GM06990 (cell line): ENCODE measurements around the gene CRPPA.

ENCODE experiments used
- DNase-seq: peaks from one replicate; pipeline ENCODE4 v3.0.0-alpha.2; 2011; ENCODE audit not compliant: insufficient read length; ENCODE audit errors: extremely low read depth
- H3K27me3 ChIP-seq: replicated peaks from 2 replicates; pipeline ENCODE4 v1.6.0; 2011; ENCODE audit warnings: low read length; ENCODE audit not compliant: control insufficient read depth, insufficient read depth
- H3K36me3 ChIP-seq: 2 replicates; pipeline ENCODE4 v1.5.1; 2011; ENCODE audit warnings: low read length; ENCODE audit not compliant: control insufficient read depth, insufficient read depth
- H3K4me3 ChIP-seq: replicated peaks from 2 replicates; pipeline ENCODE4 v1.5.1; 2011; ENCODE audit warnings: low read depth, mild to moderate bottlenecking, control low read depth, low read length
- CTCF ChIP-seq: IDR thresholded peaks from 2 replicates; pipeline ENCODE4 v1.5.1; 2011; ENCODE audit warnings: low read length, control low read depth, mild to moderate bottlenecking, inconsistent platforms; ENCODE audit not compliant: insufficient read depth, poor library complexity, severe bottlenecking

The CRPPA gene

GRCh38 chr7:16399265-16399831, 22.0 kb downstream of the CRPPA start:
- no peak for TF ChIP-seq CTCF
- no peak for DNase-seq
- Histone ChIP-seq H3K27me3 (no peaks in the 10 kb centered on the region), H3K36me3 (no peaks in the 10 kb centered on the region), H3K4me3 (no peak overlapping the region)

GRCh38 chr7:16398146-16399017, 23.0 kb downstream of the CRPPA start:
- no peaks in the 10 kb centered on the region for H3K27me3 ChIP-seq
- no peak for TF ChIP-seq CTCF
- no peak for DNase-seq
- H3K36me3 ChIP-seq: no peaks in the 10 kb centered on the region
- H3K4me3 ChIP-seq: no peak overlapping the region

- no peaks in the 10 kb centered on the region for H3K27me3 ChIP-seq
- H3K36me3 ChIP-seq: no peaks in the 10 kb centered on the region
- no peak for DNase-seq
- no peak for TF ChIP-seq CTCF
- H3K4me3 ChIP-seq: no peak overlapping the region
Measured at GRCh38 chr7:16397501-16398145, 23.7 kb downstream of the CRPPA start.

GRCh38 chr7:16396766-16397500, 24.4 kb downstream of the CRPPA start:
- H3K36me3 ChIP-seq: no peaks in the 10 kb centered on the region
- no peak for TF ChIP-seq CTCF
- H3K27me3 ChIP-seq: no peaks in the 10 kb centered on the region
- no peak for DNase-seq
- H3K4me3 ChIP-seq: no peak overlapping the region

- no peak for TF ChIP-seq CTCF
- Histone ChIP-seq H3K27me3 (no peaks in the 10 kb centered on the region), H3K36me3 (no peaks in the 10 kb centered on the region), H3K4me3 (no peak overlapping the region)
- no peak for DNase-seq
Measured at GRCh38 chr7:16395121-16395520, 26.2 kb downstream of the CRPPA start.
